MCF 10A (cell line): ENCODE data around the gene OBSCN. TPM values are rescaled to one million over a fixed set of nuclear protein-coding genes. Genes with fewer than 3 reads are reported as not detected.

Experiments used
- BruUV-seq: library from RNA; stranded (reverse); fragments of 400-500 nt; replicated peaks from 2 replicates; lab custom pipeline; 2021; lab: Mats Ljungman, UMichigan
- CTCF ChIA-PET: fragments of 300-600 bp; sonication (Branson Sonifier 250); formaldehyde crosslinking; extraction: SDS; loops from one replicate; lab custom pipeline; 2021; ENCODE audit warnings: antibody characterized with exemption, inconsistent platforms; lab: Yijun Ruan, JAX
- POLR2A ChIA-PET: fragments of 300-600, 350-650 bp; sonication (Branson Sonifier 250); formaldehyde crosslinking; extraction: SDS; loops from one replicate; lab custom pipeline; 2020; ENCODE audit warnings: antibody characterized with exemption, inconsistent platforms; lab: Yijun Ruan, JAX
- DNase-seq: peaks from one replicate; pipeline ENCODE4 v3.0.0-alpha.2; 2018; ENCODE audit not compliant: unreplicated experiment
- H3K27ac Mint-ChIP-seq: one replicate; pipeline ENCODE4 v1.8.0; 2022; ENCODE audit warnings: mild to moderate bottlenecking, low read depth, mixed read lengths; ENCODE audit not compliant: unreplicated experiment
- H3K27me3 Mint-ChIP-seq: one replicate; pipeline ENCODE4 v1.8.0; 2022; ENCODE audit warnings: mixed read lengths; ENCODE audit not compliant: insufficient read depth, unreplicated experiment
- H3K36me3 Mint-ChIP-seq: one replicate; pipeline ENCODE4 v1.8.0; 2022; ENCODE audit warnings: mild to moderate bottlenecking, moderate library complexity, mixed read lengths; ENCODE audit not compliant: insufficient read depth, unreplicated experiment
- H3K4me1 Mint-ChIP-seq: one replicate; pipeline ENCODE4 v1.8.0; 2022; ENCODE audit warnings: mixed read lengths; ENCODE audit not compliant: insufficient read depth, unreplicated experiment
- H3K4me3 Mint-ChIP-seq: one replicate; pipeline ENCODE4 v1.8.0; 2022; ENCODE audit warnings: mild to moderate bottlenecking, moderate library complexity, mixed read lengths; ENCODE audit not compliant: unreplicated experiment
- H3K9me3 Mint-ChIP-seq: one replicate; pipeline ENCODE4 v1.8.0; 2022; ENCODE audit warnings: mixed read lengths; ENCODE audit not compliant: unreplicated experiment
- intact Hi-C: fragments of 100-400 bp; cut with micrococcal nuclease; formaldehyde crosslinking; loops from 2 replicates; pipeline ENCODE4 v1.14.1; 2022
- total RNA-seq: library from RNA; stranded (reverse); gene quantifications from 2 replicates; pipeline ENCODE4 v1.2.3, GENCODE V29; 2022
- TF ChIP-seq, protein P1 (sequence below): fragments of 200-600 bp; IDR thresholded peaks from one replicate; pipeline ENCODE4 v1.8.0; 2022; ENCODE audit warnings: antibody characterized with exemption, mild to moderate bottlenecking; ENCODE audit not compliant: unreplicated experiment

OBSCN gene
- total RNA-seq, 1 experiment from 2014 or later, result 22.6 TPM

DNA sequence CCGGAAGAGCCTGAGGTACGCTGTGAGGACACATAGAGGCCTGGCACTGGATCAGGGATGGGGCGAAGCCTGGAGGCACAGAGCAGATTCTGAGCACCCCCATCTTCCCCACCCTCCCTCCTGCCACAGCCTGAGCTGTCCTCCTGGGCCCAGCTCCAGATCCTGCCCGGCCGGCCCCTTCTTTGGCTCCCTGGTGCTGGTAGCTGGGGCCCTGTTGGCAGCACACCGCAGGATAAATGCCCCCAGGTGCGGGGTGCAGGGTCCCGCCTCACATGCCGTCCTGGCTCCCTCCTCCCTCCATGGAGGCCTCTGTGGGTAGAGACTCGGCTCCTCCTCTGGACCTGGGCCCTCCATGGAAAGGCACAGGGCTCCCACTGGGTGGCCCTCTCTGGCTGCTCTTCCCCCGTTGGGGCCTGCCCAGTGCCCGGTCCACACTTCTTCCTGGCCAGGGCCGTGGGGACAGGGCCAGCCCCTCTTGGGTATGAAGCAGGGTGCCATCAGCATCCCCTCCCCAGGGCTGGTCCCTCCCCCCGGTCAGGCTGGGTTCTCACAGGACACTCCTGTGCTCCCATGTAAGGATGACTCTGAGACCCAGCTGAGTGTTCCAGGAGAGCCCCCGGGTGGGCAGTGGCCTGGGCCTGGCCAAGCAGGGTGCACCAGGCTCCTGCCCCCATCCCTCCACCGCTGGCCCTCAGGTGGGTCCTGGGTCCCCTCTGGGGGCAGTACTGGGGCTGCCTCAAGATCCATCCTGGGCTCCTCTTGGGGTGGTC is 1.1 kb upstream of the OBSCN start:
- H3K9me3 Mint-ChIP-seq, result no peaks in the 10 kb centered on the region
- BruUV-seq, result no TSS peak
- peak; percentile 47 for DNase-seq
- TF ChIP-seq, protein P1, sequence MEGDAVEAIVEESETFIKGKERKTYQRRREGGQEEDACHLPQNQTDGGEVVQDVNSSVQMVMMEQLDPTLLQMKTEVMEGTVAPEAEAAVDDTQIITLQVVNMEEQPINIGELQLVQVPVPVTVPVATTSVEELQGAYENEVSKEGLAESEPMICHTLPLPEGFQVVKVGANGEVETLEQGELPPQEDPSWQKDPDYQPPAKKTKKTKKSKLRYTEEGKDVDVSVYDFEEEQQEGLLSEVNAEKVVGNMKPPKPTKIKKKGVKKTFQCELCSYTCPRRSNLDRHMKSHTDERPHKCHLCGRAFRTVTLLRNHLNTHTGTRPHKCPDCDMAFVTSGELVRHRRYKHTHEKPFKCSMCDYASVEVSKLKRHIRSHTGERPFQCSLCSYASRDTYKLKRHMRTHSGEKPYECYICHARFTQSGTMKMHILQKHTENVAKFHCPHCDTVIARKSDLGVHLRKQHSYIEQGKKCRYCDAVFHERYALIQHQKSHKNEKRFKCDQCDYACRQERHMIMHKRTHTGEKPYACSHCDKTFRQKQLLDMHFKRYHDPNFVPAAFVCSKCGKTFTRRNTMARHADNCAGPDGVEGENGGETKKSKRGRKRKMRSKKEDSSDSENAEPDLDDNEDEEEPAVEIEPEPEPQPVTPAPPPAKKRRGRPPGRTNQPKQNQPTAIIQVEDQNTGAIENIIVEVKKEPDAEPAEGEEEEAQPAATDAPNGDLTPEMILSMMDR, result no peak
- peaks cover 8% of the 10 kb centered on the region for H3K4me1 Mint-ChIP-seq
- no peaks in the 10 kb centered on the region for H3K27me3 Mint-ChIP-seq
- intact Hi-C loops, result no loop called here
- POLR2A ChIA-PET, result interaction anchor here (1.2 kb wide), 1 partner anchor 21 kb away, joined by 3 read pairs; no protein-coding TSS in a partner anchor
- no peaks in the 10 kb centered on the region for H3K36me3 Mint-ChIP-seq
- CTCF ChIA-PET, result interaction anchor here (0.6 to 1.0 kb wide), 4 partner anchors 8 to 641 kb away, joined by 3 to 4 read pairs (median 3); no protein-coding TSS in a partner anchor
- no peak overlapping the region for H3K27ac Mint-ChIP-seq
- H3K4me3 Mint-ChIP-seq, result no peak overlapping the region

DNA sequence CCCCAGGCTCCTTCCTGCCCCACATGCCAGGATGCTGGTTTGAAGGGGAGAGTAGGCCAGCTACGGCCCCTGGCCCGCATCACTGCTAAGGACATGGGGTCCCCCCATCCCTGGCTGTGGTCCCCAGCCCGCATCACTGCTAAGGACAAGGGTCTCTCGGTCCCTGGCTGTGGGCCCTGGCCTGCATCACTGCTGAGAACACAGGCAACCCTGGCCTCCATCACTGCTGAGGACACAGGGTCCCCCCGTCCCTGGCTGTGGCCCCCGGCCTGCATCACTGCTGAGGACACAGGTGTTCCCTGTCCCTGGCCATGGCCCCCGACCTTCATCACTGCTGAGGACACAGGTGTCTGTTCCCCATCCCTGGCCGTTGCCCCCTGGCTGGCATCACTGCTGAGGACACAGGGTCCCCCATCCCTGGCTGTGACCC is 448 bp upstream of the OBSCN start:
- Mint-ChIP-seq H3K27ac (no peak overlapping the region), H3K9me3 (no peaks in the 10 kb centered on the region), H3K4me1 (peaks cover 8% of the 10 kb centered on the region), H3K4me3 (no peak overlapping the region), H3K27me3 (no peaks in the 10 kb centered on the region), H3K36me3 (no peaks in the 10 kb centered on the region)
- intact Hi-C loops, result no loop called here
- ChIA-PET CTCF (interaction anchor here (0.6 kb wide), 2 partner anchors 434 to 640 kb away, joined by 3 read pairs; no protein-coding TSS in a partner anchor), POLR2A (interaction anchor here (1.2 kb wide), 1 partner anchor 21 kb away, joined by 3 read pairs; no protein-coding TSS in a partner anchor)
- no TSS peak for BruUV-seq
- no peak for DNase-seq
- TF ChIP-seq, protein P1, result no peak

DNA sequence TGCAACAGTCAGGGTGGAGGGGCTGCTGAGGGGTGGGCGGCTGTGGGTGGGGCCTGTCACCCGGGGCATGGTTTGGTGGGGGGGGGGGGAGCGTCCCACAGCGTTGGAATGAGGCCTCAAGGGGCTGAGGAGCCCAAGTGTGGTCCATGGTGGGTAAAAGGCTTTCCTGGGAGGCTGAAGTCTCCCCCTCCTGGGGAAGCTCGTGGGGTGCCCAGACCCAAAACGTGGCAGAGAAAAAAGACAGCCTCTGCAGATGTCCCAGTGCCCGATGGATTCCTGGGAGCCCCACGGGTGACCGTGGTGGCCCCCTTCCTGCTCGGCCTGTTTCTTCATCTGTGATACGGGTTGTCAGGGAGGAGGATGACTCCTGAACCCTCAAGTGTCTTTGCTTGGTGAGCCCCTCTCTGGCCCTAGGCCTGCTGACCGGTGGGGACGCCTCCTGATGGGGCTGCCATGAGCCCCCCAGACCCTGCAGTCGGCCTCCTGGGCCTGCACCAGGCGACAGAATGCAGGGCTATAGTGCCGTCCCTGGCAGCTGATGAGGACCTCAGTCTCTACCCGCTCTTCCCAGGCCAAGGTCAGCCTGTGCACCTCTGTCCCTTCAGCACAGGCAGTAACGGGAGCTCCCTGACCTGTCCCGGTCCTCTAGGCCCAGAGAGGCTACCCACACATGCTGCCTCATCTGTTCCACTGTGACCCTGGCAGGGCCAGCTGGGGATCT is 1.1 kb downstream of the OBSCN start:
- CTCF ChIA-PET, result interaction anchor here (0.6 to 1.0 kb wide), 2 partner anchors 247 to 249 kb away, joined by 3 read pairs; a partner anchor contains a TSS

More for the DNA sequence above, 1.1 kb downstream of the OBSCN start:
- DNase-seq, result no peak
- H3K27me3 Mint-ChIP-seq, result no peaks in the 10 kb centered on the region
- no TSS peak for BruUV-seq
- H3K27ac Mint-ChIP-seq, result no peak overlapping the region
- peaks cover 8% of the 10 kb centered on the region for H3K4me1 Mint-ChIP-seq
- intact Hi-C loops, result no loop called here
- no peak overlapping the region for H3K4me3 Mint-ChIP-seq
- H3K9me3 Mint-ChIP-seq, result no peaks in the 10 kb centered on the region
- no peaks in the 10 kb centered on the region for H3K36me3 Mint-ChIP-seq
- POLR2A ChIA-PET, result interaction anchor here (0.6 to 1.2 kb wide), 2 partner anchors 10 to 21 kb away, joined by 3 read pairs; no protein-coding TSS in a partner anchor
- TF ChIP-seq, protein P1, result no peak
